Adrenal gland (tissue), 5 donors: ENCODE measurements around the gene LAMTOR5.

Source experiments
- POLR2A ChIP-seq, 2 donors: fragments of 450-650 bp; IDR thresholded peaks; one replicate each; pipeline ENCODE4 v1.6.1; 2017; ENCODE audit warnings: antibody characterized with exemption in 2 of 2, mild to moderate bottlenecking in 2 of 2, moderate library complexity in 1 of 2
- TF ChIP-seq, protein P1 (sequence below), 6 experiments: fragments of 450-650 bp in 4 of 6; fragments of 200-600 bp in 2 of 6; sonication (generic) in 1 of 6; IDR thresholded peaks; 1 replicate in 5 of 6; 2 replicates in 1 of 6; pipeline versions ENCODE4 v1.5.1 to v1.8.0; 2016 to 2021; ENCODE audit warnings: antibody characterized with exemption in 6 of 6, mild to moderate bottlenecking in 2 of 6, moderate library complexity in 1 of 6
- donor health status: DM: no; HTN: no; CAD: no.

DNA sequence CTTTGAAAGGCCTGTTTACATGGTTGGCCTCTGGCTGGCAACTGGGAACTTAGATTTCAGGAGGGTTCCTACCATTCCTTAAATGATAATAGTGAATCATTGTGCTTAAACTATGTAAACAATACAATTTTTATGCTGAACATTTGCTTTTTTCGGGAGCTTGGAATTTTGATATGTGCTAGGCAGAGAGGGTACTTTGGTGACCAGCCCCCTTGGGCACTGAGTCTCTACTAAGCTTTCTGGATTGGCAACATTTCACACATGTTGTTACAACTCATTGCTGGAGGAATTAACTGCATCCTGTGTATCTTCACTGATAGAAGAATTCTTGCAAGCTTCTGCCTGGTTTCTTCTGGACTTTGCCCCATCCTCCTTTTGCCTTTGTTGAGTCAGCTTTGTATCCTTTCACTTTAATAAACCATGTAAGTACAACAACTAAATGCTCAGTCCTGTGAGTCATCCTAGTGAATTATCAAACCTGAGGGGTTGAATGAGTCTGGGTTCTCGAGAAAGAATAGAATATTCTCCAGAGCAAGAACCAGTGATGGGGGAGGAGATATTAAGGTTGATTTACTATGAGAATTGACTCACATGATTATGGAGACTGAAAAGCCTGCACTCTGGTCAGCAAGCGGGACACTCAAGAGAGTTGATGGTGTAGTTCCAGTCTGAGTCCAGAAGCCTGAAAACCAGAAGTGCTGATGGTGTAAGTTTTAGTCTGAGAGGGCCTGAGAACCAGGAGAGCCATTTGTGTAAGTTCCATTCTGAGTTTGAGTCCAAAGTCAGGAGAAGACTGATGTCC, 13.6 kb downstream of the LAMTOR5 start:
- no peak for TF ChIP-seq POLR2A (IDR thresholded peaks at IDR 0.05)
- TF ChIP-seq, protein P1, sequence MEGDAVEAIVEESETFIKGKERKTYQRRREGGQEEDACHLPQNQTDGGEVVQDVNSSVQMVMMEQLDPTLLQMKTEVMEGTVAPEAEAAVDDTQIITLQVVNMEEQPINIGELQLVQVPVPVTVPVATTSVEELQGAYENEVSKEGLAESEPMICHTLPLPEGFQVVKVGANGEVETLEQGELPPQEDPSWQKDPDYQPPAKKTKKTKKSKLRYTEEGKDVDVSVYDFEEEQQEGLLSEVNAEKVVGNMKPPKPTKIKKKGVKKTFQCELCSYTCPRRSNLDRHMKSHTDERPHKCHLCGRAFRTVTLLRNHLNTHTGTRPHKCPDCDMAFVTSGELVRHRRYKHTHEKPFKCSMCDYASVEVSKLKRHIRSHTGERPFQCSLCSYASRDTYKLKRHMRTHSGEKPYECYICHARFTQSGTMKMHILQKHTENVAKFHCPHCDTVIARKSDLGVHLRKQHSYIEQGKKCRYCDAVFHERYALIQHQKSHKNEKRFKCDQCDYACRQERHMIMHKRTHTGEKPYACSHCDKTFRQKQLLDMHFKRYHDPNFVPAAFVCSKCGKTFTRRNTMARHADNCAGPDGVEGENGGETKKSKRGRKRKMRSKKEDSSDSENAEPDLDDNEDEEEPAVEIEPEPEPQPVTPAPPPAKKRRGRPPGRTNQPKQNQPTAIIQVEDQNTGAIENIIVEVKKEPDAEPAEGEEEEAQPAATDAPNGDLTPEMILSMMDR (IDR thresholded peaks at IDR 0.05) = no peak
